OCI-M1 (cell line): Measurements from ENCODE around the gene TCN2.
"Not testable (repeated sequence)": the region's sequence is repeated elsewhere in the genome, so short reads cannot be mapped to it uniquely, and the experiment has no call there.

Experiments used
- DNase-seq: peaks from one replicate; lab custom pipeline; 2025; lab: John Stamatoyannopoulos, UW

TCN2 gene

DNA sequence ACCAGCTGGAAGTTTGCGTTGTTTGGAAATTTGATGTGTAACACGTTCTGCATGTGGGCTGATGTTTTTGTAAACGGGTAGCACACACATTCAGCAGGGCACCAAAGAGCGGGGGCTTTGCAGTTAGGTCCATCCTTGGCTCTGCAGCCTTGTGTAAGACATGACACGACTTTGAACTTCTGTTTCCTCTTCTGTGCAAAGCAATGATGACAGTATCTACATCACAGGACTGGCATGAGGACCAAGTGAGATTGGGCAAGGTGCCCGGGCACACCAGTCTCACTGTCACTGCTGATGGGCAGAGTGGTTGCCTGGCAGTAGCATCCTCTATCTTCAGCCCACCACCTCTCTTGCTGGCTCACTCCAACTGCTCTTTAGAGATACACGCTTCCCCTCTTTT lies 3.3 kb downstream of the TCN2 start:
- no peak for DNase-seq

DNA sequence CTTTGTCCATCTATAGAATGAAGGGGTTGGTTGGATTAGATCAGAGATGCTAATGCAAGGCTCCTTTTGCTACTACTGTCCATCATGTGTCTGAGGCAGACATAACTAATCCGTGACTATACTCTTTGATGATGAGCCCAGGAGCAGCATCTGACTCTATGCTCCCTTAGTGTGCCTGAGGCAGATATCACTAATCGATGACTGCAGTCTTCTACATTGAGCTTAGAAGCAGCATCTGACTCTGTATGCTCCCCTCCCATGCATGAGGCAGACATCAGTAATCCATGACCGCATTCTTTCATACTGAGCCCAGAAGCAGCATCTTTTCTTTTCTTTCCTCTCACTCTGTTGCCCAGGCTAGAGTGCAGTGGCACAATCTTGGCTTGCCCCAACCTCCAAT lies 4.2 kb downstream of the TCN2 start:
- DNase-seq, result no peak

DNA sequence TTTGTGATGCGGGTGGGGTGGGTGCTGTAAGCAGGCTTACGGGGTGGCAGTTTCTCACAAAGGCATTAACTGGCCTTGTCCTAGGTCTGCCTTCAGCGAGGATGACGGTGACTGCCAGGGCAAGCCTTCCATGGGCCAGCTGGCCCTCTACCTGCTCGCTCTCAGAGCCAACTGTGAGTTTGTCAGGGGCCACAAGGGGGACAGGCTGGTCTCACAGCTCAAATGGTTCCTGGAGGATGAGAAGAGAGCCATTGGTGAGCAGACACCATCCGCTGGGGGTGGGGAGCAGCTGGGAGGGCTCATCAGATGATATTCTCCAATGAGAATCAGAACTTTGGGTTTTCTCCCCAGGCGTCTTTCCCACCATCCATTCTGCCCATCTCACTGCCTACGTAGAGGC lies 5.8 kb downstream of the TCN2 start:
- no peak for DNase-seq

DNA sequence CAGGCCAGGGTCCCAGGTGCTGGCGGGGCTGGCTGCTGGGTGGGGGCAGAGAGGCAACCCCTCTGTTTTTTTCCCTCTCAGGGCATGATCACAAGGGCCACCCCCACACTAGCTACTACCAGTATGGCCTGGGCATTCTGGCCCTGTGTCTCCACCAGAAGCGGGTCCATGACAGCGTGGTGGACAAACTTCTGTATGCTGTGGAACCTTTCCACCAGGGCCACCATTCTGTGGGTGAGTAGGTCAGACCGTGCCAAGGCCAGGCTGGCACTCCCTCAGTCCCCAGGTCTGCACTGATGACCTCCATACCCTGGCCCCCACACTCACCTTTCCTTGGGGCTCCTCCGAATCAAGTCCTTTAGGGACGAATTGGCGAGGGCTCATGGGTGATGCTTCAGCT lies 7.3 kb downstream of the TCN2 start:
- DNase-seq, result no peak

DNA sequence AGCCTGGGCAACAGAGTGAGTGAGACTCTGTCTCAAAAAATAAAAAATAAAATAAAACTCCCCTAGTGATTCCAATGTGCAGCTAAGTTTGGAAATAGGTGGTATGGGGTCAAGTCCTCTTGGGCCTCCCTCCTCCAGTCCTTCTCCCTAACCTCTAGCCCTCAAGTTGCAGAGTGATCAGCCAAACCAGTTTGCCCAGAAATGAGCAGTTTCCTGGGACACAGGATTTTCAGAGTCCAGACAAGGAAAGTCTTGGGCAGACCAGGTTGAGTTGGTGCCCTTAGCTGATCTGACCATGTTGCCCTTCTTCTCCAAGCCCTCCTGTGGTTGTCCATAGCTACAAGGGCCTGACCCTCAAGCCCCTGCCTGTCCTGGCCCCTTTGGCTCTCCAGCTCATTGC lies 7.9 kb downstream of the TCN2 start:
- DNase-seq, result no peak

DNA sequence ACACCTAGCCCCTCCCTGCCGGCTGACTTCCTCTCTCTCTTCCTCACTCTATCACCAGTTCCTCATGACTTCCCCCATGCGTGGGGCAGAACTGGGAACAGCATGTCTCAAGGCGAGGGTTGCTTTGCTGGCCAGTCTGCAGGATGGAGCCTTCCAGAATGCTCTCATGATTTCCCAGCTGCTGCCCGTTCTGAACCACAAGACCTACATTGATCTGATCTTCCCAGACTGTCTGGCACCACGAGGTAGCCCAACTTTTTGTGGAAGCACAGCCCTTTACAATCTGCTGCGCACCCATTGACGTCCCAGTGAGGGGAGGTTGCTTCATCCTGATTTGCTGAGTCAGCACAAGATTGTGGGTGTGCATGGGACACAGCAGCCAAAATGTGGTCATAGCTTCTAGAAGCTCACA lies 8.6 kb downstream of the TCN2 start:
- DNase-seq, result peak; percentile 33

DNA sequence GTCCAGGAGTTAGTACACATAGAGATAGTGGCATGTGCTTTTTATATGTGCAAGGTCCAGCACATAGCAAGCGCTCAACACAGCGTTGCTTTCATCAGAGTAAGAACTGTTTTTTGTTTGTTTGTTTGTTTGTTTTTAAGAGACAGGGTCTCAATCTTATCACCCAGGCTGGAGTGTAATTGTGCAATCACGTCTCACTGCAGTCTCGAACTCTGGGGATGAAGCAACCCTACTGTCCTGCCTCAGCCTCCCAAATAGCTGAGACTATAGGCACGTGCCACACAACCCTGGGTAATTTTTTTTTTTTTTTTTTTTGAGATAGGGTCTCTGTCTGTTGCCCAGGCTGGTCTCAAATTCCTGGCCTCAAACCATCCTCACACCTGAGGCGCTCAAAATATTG lies 10.8 kb downstream of the TCN2 start:
- DNase-seq, result no peak

DNA sequence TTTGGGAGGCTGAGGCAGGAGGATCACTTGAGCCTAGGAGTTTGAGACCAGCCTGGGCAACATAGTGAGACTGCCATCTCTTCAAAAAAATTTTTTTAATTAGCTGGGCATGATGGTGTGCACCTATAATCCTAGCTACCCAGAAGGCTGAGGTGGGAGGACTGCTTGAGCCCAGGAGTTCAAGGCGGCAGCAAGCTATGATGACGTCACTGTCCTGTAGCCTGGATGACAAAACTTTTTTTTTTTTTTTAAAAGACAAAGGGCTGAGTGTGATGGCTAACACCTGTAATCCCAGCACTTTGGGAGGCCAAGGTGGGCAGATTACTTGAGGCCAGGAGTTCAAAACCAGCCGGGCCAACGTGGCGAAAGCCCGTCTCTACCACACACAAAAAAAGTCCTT lies 12.9 kb downstream of the TCN2 start:
- not testable (repeated sequence) for DNase-seq

DNA sequence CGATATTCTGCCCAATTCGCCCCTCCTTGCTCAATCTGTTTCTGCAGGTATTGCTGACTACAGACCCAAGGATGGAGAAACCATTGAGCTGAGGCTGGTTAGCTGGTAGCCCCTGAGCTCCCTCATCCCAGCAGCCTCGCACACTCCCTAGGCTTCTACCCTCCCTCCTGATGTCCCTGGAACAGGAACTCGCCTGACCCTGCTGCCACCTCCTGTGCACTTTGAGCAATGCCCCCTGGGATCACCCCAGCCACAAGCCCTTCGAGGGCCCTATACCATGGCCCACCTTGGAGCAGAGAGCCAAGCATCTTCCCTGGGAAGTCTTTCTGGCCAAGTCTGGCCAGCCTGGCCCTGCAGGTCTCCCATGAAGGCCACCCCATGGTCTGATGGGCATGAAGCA lies 19.4 kb downstream of the TCN2 start:
- no peak for DNase-seq

DNA sequence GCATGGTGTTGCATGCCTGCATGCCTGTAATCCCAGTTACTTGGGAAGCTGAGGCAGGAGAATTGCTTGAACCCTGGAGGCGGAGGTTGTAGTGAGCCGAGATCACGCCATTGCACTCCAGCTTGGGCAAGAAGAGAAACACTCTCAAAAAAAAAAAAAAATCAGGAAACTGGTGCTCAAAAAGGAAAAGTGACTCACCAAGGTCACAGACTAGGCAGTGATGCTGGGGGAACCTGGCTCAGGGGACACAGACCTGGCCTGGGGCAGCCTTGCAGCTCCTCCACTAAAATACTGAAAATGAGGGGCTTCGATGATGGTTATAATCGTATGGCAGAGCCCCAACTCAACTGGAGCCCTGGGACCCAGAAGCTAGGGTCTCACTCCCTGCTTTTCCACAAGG lies 20.5 kb downstream of the TCN2 start:
- no peak for DNase-seq

DNA sequence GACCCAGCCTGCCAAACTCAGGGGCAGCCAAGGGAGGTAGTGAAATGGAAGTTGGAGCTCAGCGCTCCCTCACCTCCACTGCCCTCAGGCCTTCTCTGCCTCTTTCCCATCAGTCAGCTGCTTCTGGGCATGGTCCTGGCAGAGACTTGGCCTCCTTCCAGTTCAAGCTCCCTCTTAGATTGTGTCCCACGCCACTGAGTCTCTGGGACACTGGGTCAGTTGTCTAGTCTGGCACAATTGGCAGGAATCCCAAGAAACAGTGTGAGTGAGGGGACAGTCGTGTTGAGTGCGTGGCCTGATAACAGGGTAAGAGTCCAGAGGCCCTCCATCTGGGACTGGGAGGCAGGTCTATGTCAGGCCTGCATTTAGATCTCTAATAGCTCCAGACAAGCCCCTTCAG lies 21.5 kb downstream of the TCN2 start:
- no peak for DNase-seq

DNA sequence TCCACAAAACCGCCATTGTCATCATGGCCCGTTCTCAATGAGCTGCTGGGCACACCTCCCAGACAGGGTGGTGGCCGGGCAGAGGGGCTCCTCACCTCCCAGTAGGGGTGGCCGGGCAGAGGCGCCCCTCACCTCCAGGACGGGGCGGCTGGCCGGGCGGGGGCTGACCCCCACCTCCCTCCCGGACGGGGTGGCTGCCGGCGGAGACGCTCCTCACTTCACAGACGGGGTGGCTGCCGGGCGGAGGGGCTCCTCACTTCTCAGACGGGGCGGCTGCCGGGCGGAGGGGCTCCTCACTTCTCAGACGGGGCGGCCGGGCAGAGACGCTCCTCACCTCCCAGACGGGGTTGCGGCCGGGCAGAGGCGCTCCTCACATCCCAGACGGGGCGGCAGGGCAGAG lies 24.5 kb downstream of the TCN2 start:
- not testable (repeated sequence) for DNase-seq

DNA sequence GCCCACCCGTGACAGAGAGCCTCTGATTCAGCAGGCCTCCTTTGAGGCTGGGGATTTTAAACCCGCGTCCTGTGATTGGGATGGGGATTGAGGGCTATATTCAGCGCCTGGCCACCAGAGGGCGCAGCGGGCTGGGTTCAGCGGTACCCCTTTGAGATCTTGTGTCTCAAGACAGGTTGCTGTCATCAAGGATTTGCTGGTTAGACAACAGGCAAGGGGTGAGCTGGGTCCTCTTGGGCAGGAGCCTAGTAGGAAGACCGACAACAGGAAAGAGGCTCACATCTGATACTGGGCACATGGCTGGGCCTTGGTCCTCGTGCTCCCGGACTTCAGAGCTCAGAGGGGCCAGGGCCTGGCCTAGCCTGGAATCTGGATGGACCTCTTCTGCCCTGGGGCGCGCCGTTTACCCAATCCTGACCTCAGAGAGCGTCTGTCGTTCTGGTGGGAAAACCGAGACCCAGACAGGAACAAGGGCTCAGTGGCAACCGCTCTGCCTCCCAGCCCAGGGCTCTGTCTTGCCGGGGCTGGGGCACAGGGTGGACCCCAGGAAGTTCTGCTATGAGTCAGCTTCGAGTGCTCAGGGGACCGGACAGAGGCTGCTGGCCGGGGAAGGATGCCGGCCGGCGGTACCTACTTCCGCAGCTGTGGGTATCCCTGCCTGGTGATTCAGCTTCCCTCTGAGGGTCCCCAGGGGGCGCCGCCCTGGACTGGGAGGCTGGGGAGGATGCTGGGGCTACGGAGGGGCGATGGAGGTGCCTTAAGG lies 27.7 kb downstream of the TCN2 start:
- peak; percentile 91 for DNase-seq

DNA sequence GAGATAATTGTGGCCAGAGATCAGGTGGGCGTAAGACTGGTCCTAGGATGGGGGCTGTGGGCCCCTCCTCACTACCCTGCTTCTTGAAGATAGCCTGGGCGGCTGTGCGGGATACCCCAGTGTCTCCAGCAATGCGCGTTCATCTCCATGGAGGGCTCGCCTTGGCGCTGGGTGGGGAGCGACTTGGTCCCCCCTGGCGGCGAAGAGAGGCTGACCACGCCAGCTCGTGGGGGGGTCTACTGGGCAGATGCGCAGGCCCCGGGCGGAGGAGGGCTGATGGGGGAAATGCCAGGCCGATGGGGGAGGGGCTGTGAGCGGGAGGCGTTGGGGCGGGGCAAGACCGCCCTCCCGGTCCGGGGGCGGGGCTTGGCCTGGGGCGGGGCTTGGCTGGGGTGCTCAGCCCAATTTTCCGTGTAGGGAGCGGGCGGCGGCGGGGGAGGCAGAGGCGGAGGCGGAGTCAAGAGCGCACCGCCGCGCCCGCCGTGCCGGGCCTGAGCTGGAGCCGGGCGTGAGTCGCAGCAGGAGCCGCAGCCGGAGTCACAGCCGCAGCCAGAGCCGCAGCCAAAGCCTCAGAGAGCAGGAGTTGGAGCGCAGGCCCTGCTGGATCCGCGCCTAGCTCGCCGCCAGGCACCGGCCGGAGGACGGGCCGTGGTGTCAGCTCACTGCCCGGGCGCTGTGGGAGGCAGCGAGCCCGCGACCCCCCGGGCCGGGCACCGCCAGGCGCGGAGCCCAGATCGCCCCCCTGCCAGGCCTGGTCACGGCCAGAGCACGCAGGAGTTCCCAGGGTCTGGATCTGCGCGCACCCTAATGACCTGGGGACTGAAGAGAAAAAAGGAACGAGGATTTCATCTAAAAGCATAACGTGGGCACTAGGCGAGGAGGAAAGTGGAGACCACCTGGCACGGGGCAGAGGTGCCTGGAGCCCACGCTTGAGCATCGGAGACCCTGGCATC lies 28.6 kb downstream of the TCN2 start, which contains the start of gene SLC35E4:
TSS of gene SLC35E4 (plus strand) at position 509 of the 953 bp plus-strand sequence. CDS start 670 bp downstream, outside the sequence.
- DNase-seq, result peak; percentile 89

DNA sequence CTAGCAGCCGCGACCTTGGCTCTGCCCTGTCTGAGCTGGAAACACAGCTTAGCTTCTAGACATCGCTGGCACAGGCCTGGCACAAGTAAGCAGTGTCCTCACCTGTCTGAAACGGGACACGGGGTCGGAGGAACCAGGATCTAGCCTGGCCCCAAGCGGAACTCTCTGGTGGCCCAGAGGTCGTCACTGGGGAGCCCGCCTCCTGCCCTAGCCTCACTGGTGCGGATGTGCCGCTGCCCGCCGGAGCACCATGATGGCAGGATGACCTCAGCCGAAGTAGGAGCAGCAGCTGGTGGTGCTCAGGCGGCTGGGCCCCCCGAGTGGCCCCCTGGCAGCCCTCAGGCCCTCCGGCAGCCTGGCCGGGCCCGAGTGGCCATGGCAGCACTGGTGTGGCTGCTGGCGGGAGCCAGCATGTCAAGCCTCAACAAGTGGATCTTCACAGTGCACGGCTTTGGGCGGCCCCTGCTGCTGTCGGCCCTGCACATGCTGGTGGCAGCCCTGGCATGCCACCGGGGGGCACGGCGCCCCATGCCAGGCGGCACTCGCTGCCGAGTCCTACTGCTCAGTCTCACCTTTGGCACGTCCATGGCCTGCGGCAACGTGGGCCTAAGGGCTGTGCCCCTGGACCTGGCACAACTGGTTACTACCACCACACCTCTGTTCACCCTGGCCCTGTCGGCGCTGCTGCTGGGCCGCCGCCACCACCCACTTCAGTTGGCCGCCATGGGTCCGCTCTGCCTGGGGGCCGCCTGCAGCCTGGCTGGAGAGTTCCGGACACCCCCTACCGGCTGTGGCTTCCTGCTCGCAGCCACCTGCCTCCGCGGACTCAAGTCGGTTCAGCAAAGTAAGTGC lies 29.5 kb downstream of the TCN2 start:
- DNase-seq, result no peak

DNA sequence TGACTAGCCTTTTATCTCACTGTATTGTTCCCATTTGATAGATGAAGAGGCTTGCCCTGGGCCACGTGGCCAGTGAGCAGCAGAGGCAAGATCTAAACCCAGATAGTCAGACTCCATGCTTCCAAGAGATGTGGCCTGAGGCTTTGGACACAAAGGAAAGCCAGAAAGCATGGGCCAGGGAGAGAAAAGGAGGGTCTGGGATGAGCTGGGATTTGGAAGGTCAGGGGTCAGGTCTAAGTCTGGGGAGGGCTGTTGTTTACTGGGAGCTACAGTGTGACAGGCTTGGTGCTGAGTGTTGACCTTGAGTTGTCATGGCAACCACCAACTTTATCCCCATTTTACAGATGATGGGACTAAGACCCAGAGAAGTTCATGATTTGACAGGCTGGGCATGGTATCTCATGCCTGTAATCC lies 30.7 kb downstream of the TCN2 start:
- no peak for DNase-seq

DNA sequence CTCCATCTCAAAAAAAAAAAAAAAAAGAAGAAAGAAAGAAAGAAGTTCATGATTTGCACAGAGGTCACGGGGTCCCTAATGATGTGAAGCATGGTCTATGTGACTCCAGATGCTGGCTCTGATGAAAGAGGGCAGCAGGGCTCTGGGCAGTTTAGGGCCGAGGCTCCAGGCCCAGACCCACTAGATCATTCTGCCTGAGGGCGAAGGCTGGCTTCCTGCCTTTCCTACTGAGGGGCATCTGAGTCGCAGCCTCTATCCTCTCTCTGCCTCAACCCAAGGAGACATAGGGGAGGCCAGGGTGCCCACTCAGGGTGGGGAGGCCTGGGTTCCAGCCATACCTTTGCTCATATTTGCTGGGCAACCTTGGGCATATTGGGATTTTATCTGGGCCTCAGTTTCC lies 33.4 kb downstream of the TCN2 start:
- DNase-seq, result no peak

DNA sequence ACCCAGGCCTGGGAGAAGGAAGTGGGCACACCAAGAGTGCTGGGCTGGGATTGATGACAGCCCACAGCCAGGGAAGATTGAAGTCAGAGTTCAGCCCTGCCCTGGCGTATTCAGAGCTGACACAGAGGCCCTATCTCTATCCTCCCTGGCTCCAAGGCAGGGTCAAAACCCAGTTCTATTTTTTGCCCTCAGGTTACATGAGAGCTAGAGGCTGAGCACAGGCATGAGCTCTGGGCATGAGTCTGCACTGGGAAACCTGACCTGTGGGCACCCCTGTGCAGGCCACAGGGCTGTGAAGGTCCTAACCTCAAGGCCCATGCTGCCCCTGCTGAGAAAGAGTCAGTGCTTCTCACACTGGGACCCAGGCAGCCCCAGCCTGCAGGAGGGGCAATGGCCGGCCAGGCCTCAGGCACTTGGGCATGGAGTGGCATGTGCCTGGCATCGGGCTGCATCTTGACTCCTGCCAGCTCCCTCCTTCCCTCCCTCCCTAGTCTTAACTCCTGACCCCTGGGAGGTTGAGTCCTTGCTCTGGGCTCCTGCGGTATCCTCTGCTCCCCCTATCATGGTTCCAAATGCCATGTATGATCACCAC lies 34.0 kb downstream of the TCN2 start:
- no peak for DNase-seq

DNA sequence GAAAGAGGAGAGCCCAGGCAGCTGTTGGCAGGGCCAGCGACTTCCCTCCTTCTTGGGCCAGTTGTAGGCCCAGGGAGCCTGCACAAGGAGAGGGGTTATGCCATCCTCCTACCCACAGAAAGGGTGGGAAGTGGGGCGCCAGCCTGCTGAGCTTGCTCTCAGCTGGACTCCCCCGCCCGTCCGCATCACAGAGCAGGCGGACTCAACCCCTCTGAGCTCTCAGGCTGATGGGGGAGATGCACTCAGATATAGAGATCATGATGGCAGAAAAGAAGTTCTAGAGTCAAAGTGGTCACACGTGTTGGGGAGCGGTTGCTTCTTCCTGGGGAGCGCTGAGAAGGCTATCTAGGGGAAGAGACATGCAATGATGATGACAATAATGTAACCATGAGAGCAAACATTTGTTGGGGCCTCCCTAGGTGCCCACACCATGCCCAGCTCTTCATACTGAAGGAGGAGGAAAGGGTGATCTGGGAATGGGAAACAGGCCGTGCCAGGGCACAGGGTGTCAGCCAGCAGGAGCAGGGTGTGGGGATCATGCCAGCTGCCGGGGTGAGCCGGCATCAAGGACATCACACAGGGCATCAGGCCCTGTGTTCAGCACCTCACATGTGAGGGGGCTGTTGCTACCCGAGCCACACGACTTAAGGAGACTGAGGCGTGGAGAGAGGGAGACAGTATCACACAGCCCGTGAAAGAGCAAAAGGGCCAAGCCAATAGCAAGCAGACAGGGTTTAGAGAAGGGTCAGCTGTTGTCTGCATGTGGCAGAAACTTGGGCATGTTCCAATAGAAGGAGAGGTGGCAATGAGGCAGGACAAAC lies 36.3 kb downstream of the TCN2 start:
- DNase-seq, result no peak

DNA sequence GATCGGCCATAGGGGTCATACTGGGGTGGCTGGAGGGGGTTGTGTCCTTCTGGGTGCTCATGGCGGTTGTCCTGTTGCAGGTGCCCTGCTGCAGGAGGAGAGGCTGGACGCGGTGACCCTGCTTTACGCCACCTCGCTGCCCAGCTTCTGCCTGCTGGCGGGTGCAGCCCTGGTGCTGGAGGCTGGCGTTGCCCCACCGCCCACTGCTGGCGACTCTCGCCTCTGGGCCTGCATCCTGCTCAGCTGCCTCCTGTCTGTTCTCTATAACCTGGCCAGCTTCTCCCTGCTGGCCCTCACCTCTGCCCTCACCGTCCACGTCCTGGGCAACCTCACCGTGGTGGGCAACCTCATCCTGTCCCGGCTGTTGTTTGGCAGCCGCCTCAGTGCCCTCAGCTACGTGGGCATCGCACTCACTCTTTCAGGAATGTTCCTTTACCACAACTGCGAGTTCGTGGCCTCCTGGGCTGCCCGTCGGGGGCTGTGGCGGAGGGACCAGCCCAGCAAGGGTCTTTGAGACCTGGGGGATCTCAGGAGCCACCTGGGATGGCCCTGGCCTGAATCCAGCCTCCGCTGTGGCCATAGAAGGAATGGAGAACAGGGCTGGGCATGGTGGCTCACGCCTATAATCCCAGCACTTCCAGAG lies 39.7 kb downstream of the TCN2 start:
- no peak for DNase-seq
